ENCODE results near the gene ANKRD6. TPM values are rescaled to one million over a fixed set of nuclear protein-coding genes. Genes with fewer than 3 reads are reported as not detected.

The ANKRD6 gene
- total RNA-seq, 1 experiment from 2014 or later, result 5.6 TPM

- Histone ChIP-seq H3K9me3 (ENCODE audit: control insufficient read depth, low read depth, low read length) (no peaks in the 10 kb centered on the region), H4K91ac (ENCODE audit: insufficient read length, low read depth, low read length) (no peak overlapping the region), H3K27ac (ENCODE audit: insufficient read length, low read depth, low read length) (no peak overlapping the region), H2AFZ (ENCODE audit: low read length) (no peak overlapping the region), H3K23ac (ENCODE audit: insufficient read length, low read depth, low read length) (no peak overlapping the region), H4K5ac (ENCODE audit: insufficient read length, low read depth, low read length) (no peak overlapping the region), H2BK120ac (ENCODE audit: low read depth, low read length, poor library complexity, severe bottlenecking) (no peak overlapping the region), H2BK15ac (ENCODE audit: low read depth, low read length) (no peak overlapping the region), H4K8ac (replicated peaks; ENCODE audit: insufficient read length, low read depth, low read length) (no peak overlapping the region), H2AK5ac (ENCODE audit: insufficient read length, low read length) (no peak overlapping the region), H3K18ac (ENCODE audit: insufficient read length, low read depth, low read length) (no peak overlapping the region), H3K4me1 (ENCODE audit: insufficient read depth, low read length) (no peaks in the 10 kb centered on the region), H2BK12ac (ENCODE audit: insufficient read length, low read depth, low read length) (no peak overlapping the region), H3K9ac (ENCODE audit: extremely low read depth, insufficient read length, low read length) (no peak overlapping the region), H3K4me2 (ENCODE audit: insufficient read depth, insufficient read length, low read length) (no peak overlapping the region), H3K79me1 (ENCODE audit: insufficient read depth, low read depth, low read length, poor library complexity, severe bottlenecking) (no peaks in the 10 kb centered on the region), H3K23me2 (ENCODE audit: insufficient read length, low read depth, low read length, poor library complexity, severe bottlenecking) (no peaks in the 10 kb centered on the region), H3K4ac (ENCODE audit: low read depth, low read length) (no peak overlapping the region), H3K79me2 (ENCODE audit: insufficient read depth, low read length) (no peaks in the 10 kb centered on the region), H3K27me3 (ENCODE audit: insufficient read depth, low read length) (no peaks in the 10 kb centered on the region), H3K56ac (ENCODE audit: insufficient read length, low read depth, low read length) (no peak overlapping the region), H2BK5ac (ENCODE audit: insufficient read length, low read length) (no peak overlapping the region), H4K20me1 (ENCODE audit: control insufficient read depth, insufficient read depth, insufficient read length) (no peaks in the 10 kb centered on the region), H3K14ac (ENCODE audit: insufficient read depth, low read length) (no peak overlapping the region), H2BK20ac (ENCODE audit: low read depth, low read length, poor library complexity, severe bottlenecking) (no peak overlapping the region), H3T11ph (ENCODE audit: low read length) (no peak overlapping the region)
- WGBS (ENCODE audit: extremely low coverage, insufficient read length, low lambda C conversion rate), result no CpG with 5 or more reads among the region's 2 CpGs
- no peaks in the 10 kb centered on the region; a peak in 1 of 4 replicates for H3K4me1 Mint-ChIP-seq
- no peaks in the 10 kb centered on the region for H3K9me3 Mint-ChIP-seq
- no peaks in the 10 kb centered on the region for H3K36me3 Mint-ChIP-seq (ENCODE audit: insufficient read depth in 1 of 3, low read depth in 3 of 3)
- TF ChIP-seq CTCF (conservative IDR thresholded peaks at IDR 0.05), result no peak
- no peak overlapping the region for H3K4me3 Mint-ChIP-seq
- no peaks in the 10 kb centered on the region for H3K27me3 Mint-ChIP-seq (ENCODE audit: low read depth)
- DNase-seq, result no peak
- H3K27ac Mint-ChIP-seq, result no peak overlapping the region
Observed at GRCh38 chr6:89526563-89526869, 93.6 kb downstream of the ANKRD6 start.
